Adipose tissue (tissue), 3 donors: ENCODE measurements around the gene OPCML. TPM values are rescaled to one million over a fixed set of nuclear protein-coding genes. Genes with fewer than 3 reads are reported as not detected.

Source experiments
- H3K27ac ChIP-seq: one replicate; pipeline ENCODE4 v1.5.1; 2013; ENCODE audit warnings: low read depth, low read length
- WGBS, 3 donors: extraction: QIAGEN DNeasy Blood & Tissue Kit; methylation state at CpG; one replicate each; pipeline ENCODE4 v1.1.7; 2013; 5-methylcytosine and 5-hydroxymethylcytosine counted together
- polyA plus RNA-seq, 3 donors: library from polyadenylated mRNA; stranded (reverse); fragments of 200-250 nt; gene quantifications; one replicate each; pipeline ENCODE4 v1.2.3, GENCODE V29; 2013
- donor health status: healthy with polysubstance abuse.
- donor health status: Bipolar disorder and iron deficiency.
- donor health status: healthy.

The OPCML gene
- polyA plus RNA-seq, 3 donors = 0.01 to 0.04 TPM; not detected in 1

GRCh38 chr11:132587716-132588115 is 944.6 kb downstream of the OPCML start:
- H3K27ac ChIP-seq = no peak overlapping the region
- 94 to 98% (median 96%) methylated on average over 2 of the region's 2 CpGs for WGBS, 3 donors

GRCh38 chr11:132586801-132587200 is 945.5 kb downstream of the OPCML start:
- WGBS, 3 donors = 44 to 70% (median 53%) methylated on average over 2 of the region's 2 CpGs

GRCh38 chr11:132579634-132580327 is 952.5 kb downstream of the OPCML start:
- H3K27ac ChIP-seq = no peak overlapping the region
- 79 to 88% (median 83%) methylated on average over 10 of the region's 10 CpGs for WGBS, 3 donors

More at GRCh38 chr11:132586801-132587200, 945.5 kb downstream of the OPCML start:
- no peak overlapping the region for H3K27ac ChIP-seq

- 75 to 95% (median 84%) methylated on average over 3 of the region's 3 CpGs for WGBS, 3 donors
- no peak overlapping the region for H3K27ac ChIP-seq
Observed at GRCh38 chr11:132579136-132579535, 953.2 kb downstream of the OPCML start.

GRCh38 chr11:132578580-132578979 is 953.7 kb downstream of the OPCML start:
- no peak overlapping the region for H3K27ac ChIP-seq
- WGBS, 3 donors = 61 to 88% (median 87%) methylated on average over 1 of the region's 1 CpG

- 62 to 77% (median 76%) methylated on average over 3 of the region's 3 CpGs for WGBS, 3 donors
- H3K27ac ChIP-seq = no peak overlapping the region
Observed at GRCh38 chr11:132576706-132577105, 955.6 kb downstream of the OPCML start.

GRCh38 chr11:132564091-132564885 is 968.0 kb downstream of the OPCML start:
- no peak overlapping the region for H3K27ac ChIP-seq
- WGBS, 3 donors = 87 to 91% (median 89%) methylated on average over 8 of the region's 8 CpGs

GRCh38 chr11:132563050-132563449 is 969.3 kb downstream of the OPCML start:
- 77 to 87% (median 79%) methylated on average over 2 of the region's 2 CpGs for WGBS, 3 donors
- H3K27ac ChIP-seq = no peak overlapping the region

GRCh38 chr11:132561937-132562336 is 970.4 kb downstream of the OPCML start:
- no peak overlapping the region for H3K27ac ChIP-seq
- WGBS, 3 donors = 69 to 78% (median 76%) methylated on average over 2 of the region's 2 CpGs

- H3K27ac ChIP-seq = no peak overlapping the region
Observed at GRCh38 chr11:132559331-132560036, 972.8 kb downstream of the OPCML start.

GRCh38 chr11:132556316-132556715 is 976.0 kb downstream of the OPCML start:
- 41 to 50% (median 48%) methylated on average over 2 of the region's 2 CpGs for WGBS, 3 donors

More at GRCh38 chr11:132559331-132560036, 972.8 kb downstream of the OPCML start:
- 12 to 28% (median 22%) methylated on average over 5 of the region's 5 CpGs for WGBS, 3 donors

GRCh38 chr11:132555617-132556016 is 976.7 kb downstream of the OPCML start:
- whole genome bisulfite sequencing, 3 donors = 85 to 89% (median 86%) methylated on average over 3 of the region's 3 CpGs
- no peak overlapping the region for H3K27ac ChIP-seq

More at GRCh38 chr11:132556316-132556715, 976.0 kb downstream of the OPCML start:
- H3K27ac ChIP-seq = no peak overlapping the region

- 86 to 90% (median 88%) methylated on average over 5 of the region's 5 CpGs for WGBS, 3 donors
- H3K27ac ChIP-seq = no peak overlapping the region
Observed at GRCh38 chr11:132551016-132551415, 981.3 kb downstream of the OPCML start.

GRCh38 chr11:132549561-132549960 is 982.7 kb downstream of the OPCML start:
- WGBS, 3 donors = 90 to 93% (median 90%) methylated on average over 6 of the region's 6 CpGs
- H3K27ac ChIP-seq = no peak overlapping the region

- WGBS, 3 donors = 64 to 68% (median 64%) methylated on average over 7 of the region's 7 CpGs
- H3K27ac ChIP-seq = no peak overlapping the region
Observed at GRCh38 chr11:132549001-132549400, 983.3 kb downstream of the OPCML start.

- H3K27ac ChIP-seq = no peak overlapping the region
- 66 to 81% (median 73%) methylated on average over 5 of the region's 5 CpGs for WGBS, 3 donors
Observed at GRCh38 chr11:132544007-132544406, 988.3 kb downstream of the OPCML start.

GRCh38 chr11:132541794-132542193 is 990.5 kb downstream of the OPCML start:
- WGBS, 3 donors = 74 to 97% (median 85%) methylated on average over 2 of the region's 2 CpGs
- no peak overlapping the region for H3K27ac ChIP-seq

GRCh38 chr11:132540581-132540980 is 991.7 kb downstream of the OPCML start:
- WGBS, 3 donors = 28 to 40% (median 31%) methylated on average over 2 of the region's 2 CpGs
- no peak overlapping the region for H3K27ac ChIP-seq
